ENCODE data around the gene TEP1. TPM values are rescaled to one million over a fixed set of nuclear protein-coding genes. Genes with fewer than 3 reads are reported as not detected.

The TEP1 gene
- total and polyA plus RNA-seq, 2 experiments from 2014 or later = 3.0 to 8.5 TPM

DNA sequence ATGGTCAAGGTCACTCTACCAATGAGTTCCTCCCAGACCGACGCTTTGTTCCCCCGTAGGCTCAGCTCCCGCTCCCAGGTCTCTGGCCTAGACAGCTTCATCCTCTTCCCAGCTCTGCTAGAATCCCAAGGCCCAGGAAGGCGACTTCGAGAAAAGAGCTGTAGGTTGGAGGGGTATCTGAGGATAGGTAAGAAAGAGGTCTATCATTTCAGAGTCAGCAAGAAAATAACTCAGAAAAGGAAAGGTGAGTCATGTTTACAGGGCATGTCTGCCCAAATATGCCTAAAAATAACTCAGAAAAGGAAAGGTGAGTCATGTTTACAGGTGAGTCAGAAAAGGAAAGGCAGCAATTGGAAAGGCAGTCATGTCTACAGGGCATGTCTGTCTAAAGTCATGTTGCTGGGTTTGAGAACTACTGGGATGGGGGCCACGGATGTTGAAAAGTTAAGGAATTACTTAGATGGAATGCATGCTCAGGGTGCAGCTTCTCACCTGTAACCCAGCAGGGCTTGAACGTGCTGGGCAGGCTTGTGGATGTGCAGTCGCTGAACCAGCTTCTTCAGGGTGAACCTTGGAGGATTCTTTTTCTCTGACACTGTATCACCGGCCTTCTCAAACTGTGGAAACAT is 12.2 kb downstream of the TEP1 start:
- no peaks in the 10 kb centered on the region for H3K4me1 Mint-ChIP-seq
- no peak for TF ChIP-seq CREB1 (CRISPR knock-in tag; IDR thresholded peaks at IDR 0.05; ENCODE audit: low read depth)
- no peak for TF ChIP-seq EZH2phosphoT487 (IDR thresholded peaks at IDR 0.05; ENCODE audit: unreplicated experiment)
- TF ChIP-seq JUNB (IDR thresholded peaks at IDR 0.05; ENCODE audit: unreplicated experiment) = no peak
- TF ChIP-seq ZNF114 (CRISPR knock-in tag; IDR thresholded peaks at IDR 0.05) = no peak
- no peak for TF ChIP-seq NANOG (IDR thresholded peaks at IDR 0.05; ENCODE audit: borderline replicate concordance)
- no peak for TF ChIP-seq POLR2AphosphoS5 (IDR thresholded peaks at IDR 0.05; ENCODE audit: low read depth)
- TF ChIP-seq, protein P1, sequence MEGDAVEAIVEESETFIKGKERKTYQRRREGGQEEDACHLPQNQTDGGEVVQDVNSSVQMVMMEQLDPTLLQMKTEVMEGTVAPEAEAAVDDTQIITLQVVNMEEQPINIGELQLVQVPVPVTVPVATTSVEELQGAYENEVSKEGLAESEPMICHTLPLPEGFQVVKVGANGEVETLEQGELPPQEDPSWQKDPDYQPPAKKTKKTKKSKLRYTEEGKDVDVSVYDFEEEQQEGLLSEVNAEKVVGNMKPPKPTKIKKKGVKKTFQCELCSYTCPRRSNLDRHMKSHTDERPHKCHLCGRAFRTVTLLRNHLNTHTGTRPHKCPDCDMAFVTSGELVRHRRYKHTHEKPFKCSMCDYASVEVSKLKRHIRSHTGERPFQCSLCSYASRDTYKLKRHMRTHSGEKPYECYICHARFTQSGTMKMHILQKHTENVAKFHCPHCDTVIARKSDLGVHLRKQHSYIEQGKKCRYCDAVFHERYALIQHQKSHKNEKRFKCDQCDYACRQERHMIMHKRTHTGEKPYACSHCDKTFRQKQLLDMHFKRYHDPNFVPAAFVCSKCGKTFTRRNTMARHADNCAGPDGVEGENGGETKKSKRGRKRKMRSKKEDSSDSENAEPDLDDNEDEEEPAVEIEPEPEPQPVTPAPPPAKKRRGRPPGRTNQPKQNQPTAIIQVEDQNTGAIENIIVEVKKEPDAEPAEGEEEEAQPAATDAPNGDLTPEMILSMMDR (conservative IDR thresholded peaks at IDR 0.05; ENCODE audit: low read depth in 2 of 2) = no peak
- TF ChIP-seq ZNF331 (CRISPR knock-in tag; IDR thresholded peaks at IDR 0.05; ENCODE audit: low read depth) = no peak
- TF ChIP-seq, protein P2, sequence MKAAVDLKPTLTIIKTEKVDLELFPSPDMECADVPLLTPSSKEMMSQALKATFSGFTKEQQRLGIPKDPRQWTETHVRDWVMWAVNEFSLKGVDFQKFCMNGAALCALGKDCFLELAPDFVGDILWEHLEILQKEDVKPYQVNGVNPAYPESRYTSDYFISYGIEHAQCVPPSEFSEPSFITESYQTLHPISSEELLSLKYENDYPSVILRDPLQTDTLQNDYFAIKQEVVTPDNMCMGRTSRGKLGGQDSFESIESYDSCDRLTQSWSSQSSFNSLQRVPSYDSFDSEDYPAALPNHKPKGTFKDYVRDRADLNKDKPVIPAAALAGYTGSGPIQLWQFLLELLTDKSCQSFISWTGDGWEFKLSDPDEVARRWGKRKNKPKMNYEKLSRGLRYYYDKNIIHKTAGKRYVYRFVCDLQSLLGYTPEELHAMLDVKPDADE (IDR thresholded peaks at IDR 0.05) = no peak
- TF ChIP-seq, protein P3, sequence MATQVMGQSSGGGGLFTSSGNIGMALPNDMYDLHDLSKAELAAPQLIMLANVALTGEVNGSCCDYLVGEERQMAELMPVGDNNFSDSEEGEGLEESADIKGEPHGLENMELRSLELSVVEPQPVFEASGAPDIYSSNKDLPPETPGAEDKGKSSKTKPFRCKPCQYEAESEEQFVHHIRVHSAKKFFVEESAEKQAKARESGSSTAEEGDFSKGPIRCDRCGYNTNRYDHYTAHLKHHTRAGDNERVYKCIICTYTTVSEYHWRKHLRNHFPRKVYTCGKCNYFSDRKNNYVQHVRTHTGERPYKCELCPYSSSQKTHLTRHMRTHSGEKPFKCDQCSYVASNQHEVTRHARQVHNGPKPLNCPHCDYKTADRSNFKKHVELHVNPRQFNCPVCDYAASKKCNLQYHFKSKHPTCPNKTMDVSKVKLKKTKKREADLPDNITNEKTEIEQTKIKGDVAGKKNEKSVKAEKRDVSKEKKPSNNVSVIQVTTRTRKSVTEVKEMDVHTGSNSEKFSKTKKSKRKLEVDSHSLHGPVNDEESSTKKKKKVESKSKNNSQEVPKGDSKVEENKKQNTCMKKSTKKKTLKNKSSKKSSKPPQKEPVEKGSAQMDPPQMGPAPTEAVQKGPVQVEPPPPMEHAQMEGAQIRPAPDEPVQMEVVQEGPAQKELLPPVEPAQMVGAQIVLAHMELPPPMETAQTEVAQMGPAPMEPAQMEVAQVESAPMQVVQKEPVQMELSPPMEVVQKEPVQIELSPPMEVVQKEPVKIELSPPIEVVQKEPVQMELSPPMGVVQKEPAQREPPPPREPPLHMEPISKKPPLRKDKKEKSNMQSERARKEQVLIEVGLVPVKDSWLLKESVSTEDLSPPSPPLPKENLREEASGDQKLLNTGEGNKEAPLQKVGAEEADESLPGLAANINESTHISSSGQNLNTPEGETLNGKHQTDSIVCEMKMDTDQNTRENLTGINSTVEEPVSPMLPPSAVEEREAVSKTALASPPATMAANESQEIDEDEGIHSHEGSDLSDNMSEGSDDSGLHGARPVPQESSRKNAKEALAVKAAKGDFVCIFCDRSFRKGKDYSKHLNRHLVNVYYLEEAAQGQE (IDR thresholded peaks at IDR 0.05; ENCODE audit: unreplicated experiment) = no peak
- no peak for TF ChIP-seq STAT1 (IDR thresholded peaks at IDR 0.05; ENCODE audit: unreplicated experiment)
- TF ChIP-seq, protein P4, sequence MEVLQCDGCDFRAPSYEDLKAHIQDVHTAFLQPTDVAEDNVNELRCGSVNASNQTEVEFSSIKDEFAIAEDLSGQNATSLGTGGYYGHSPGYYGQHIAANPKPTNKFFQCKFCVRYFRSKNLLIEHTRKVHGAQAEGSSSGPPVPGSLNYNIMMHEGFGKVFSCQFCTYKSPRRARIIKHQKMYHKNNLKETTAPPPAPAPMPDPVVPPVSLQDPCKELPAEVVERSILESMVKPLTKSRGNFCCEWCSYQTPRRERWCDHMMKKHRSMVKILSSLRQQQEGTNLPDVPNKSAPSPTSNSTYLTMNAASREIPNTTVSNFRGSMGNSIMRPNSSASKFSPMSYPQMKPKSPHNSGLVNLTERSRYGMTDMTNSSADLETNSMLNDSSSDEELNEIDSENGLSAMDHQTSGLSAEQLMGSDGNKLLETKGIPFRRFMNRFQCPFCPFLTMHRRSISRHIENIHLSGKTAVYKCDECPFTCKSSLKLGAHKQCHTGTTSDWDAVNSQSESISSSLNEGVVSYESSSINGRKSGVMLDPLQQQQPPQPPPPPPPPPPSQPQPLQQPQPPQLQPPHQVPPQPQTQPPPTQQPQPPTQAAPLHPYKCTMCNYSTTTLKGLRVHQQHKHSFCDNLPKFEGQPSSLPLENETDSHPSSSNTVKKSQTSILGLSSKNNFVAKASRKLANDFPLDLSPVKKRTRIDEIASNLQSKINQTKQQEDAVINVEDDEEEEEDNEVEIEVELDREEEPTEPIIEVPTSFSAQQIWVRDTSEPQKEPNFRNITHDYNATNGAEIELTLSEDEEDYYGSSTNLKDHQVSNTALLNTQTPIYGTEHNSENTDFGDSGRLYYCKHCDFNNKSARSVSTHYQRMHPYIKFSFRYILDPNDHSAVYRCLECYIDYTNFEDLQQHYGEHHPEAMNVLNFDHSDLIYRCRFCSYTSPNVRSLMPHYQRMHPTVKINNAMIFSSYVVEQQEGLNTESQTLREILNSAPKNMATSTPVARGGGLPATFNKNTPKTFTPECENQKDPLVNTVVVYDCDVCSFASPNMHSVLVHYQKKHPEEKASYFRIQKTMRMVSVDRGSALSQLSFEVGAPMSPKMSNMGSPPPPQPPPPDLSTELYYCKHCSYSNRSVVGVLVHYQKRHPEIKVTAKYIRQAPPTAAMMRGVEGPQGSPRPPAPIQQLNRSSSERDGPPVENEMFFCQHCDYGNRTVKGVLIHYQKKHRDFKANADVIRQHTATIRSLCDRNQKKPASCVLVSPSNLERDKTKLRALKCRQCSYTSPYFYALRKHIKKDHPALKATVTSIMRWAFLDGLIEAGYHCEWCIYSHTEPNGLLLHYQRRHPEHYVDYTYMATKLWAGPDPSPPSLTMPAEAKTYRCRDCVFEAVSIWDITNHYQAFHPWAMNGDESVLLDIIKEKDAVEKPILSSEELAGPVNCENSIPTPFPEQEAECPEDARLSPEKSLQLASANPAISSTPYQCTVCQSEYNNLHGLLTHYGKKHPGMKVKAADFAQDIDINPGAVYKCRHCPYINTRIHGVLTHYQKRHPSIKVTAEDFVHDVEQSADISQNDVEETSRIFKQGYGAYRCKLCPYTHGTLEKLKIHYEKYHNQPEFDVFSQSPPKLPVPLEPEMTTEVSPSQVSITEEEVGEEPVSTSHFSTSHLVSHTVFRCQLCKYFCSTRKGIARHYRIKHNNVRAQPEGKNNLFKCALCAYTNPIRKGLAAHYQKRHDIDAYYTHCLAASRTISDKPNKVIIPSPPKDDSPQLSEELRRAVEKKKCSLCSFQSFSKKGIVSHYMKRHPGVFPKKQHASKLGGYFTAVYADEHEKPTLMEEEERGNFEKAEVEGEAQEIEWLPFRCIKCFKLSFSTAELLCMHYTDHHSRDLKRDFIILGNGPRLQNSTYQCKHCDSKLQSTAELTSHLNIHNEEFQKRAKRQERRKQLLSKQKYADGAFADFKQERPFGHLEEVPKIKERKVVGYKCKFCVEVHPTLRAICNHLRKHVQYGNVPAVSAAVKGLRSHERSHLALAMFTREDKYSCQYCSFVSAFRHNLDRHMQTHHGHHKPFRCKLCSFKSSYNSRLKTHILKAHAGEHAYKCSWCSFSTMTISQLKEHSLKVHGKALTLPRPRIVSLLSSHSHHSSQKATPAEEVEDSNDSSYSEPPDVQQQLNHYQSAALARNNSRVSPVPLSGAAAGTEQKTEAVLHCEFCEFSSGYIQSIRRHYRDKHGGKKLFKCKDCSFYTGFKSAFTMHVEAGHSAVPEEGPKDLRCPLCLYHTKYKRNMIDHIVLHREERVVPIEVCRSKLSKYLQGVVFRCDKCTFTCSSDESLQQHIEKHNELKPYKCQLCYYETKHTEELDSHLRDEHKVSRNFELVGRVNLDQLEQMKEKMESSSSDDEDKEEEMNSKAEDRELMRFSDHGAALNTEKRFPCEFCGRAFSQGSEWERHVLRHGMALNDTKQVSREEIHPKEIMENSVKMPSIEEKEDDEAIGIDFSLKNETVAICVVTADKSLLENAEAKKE (CRISPR knock-in tag; IDR thresholded peaks at IDR 0.05) = no peak
- no peak for TF ChIP-seq EZH2 (IDR thresholded peaks at IDR 0.05; ENCODE audit: low read depth, unreplicated experiment)
- Histone ChIP-seq H3K27ac (ENCODE audit: low read depth) (no peak overlapping the region), H3K4me2 (no peak overlapping the region), H3K9me2 (ENCODE audit: insufficient read depth) (no peaks in the 10 kb centered on the region), H3K4me1 (ENCODE audit: insufficient read depth) (no peaks in the 10 kb centered on the region), H3K36me3 (ENCODE audit: insufficient read depth) (no peaks in the 10 kb centered on the region; the same call in 1 of the 2 replicates), H3K27me3 (ENCODE audit: insufficient read depth) (no peaks in the 10 kb centered on the region), H4K20me1 (replicated peaks; ENCODE audit: insufficient read depth) (peaks cover 3% of the 10 kb centered on the region; the same call in 1 of the 2 replicates), H3K4me3 (no peak overlapping the region), H3K79me2 (replicated peaks; ENCODE audit: insufficient read depth) (no peaks in the 10 kb centered on the region), H2AFZ (no peak overlapping the region), H3F3A (replicated peaks; ENCODE audit: low read depth) (no peaks in the 10 kb centered on the region)
- H3K27me3 Mint-ChIP-seq (ENCODE audit: insufficient read depth, low read depth, poor library complexity) = peaks cover 2% of the 10 kb centered on the region
- H3K9me3 Mint-ChIP-seq = no peaks in the 10 kb centered on the region
- no peak overlapping the region for H3K4me3 Mint-ChIP-seq
- ATAC-seq (no peak), DNase-seq (ENCODE audit: low spot score) (no peak)
- H3K36me3 Mint-ChIP-seq (ENCODE audit: low read depth) = peaks cover 25% of the 10 kb centered on the region
- peak overlapping the region; percentile 43; the same call in 1 of the 2 replicates for H3K27ac Mint-ChIP-seq
